Measurements from ENCODE around the gene UBE2M.

Gene UBE2M

GRCh38 chr19:58558623-58559274 is 338 bp upstream of the UBE2M start:
- no peak for TF ChIP-seq CTCF (IDR thresholded peaks at IDR 0.05; ENCODE audit: control insufficient read depth, insufficient read depth, low read depth, low read length, missing control alignments)
- DNase-seq (ENCODE audit: low read depth): peak; percentile 94

GRCh38 chr19:58557221-58558065 is 968 bp downstream of the UBE2M start:
- H3K4me3 ChIP-seq (ENCODE audit: control insufficient read depth, low read depth, low read length): peak overlapping the region; percentile 93
- TF ChIP-seq CTCF (IDR thresholded peaks at IDR 0.05; ENCODE audit: control insufficient read depth, insufficient read depth, low read depth, low read length, missing control alignments): no peak
- no peak for DNase-seq (ENCODE audit: low read depth)

More at GRCh38 chr19:58558623-58559274, 338 bp upstream of the UBE2M start:
- H3K4me3 ChIP-seq (ENCODE audit: control insufficient read depth, low read depth, low read length): peak overlapping the region; percentile 93

GRCh38 chr19:58556622-58557220 is 1.7 kb downstream of the UBE2M start:
- H3K4me3 ChIP-seq (ENCODE audit: control insufficient read depth, low read depth, low read length): peak overlapping the region; percentile 93
- no peak for DNase-seq (ENCODE audit: low read depth)
- no peak for TF ChIP-seq CTCF (IDR thresholded peaks at IDR 0.05; ENCODE audit: control insufficient read depth, insufficient read depth, low read depth, low read length, missing control alignments)

- TF ChIP-seq CTCF (IDR thresholded peaks at IDR 0.05; ENCODE audit: control insufficient read depth, insufficient read depth, low read depth, low read length, missing control alignments): no peak
- DNase-seq (ENCODE audit: low read depth): no peak
- no peak overlapping the region; the same call in 1 of the 2 replicates for H3K4me3 ChIP-seq (ENCODE audit: control insufficient read depth, low read depth, low read length)
Measured at GRCh38 chr19:58555920-58556621, 2.3 kb downstream of the UBE2M start.

- no peak for DNase-seq (ENCODE audit: low read depth)
- no peak for TF ChIP-seq CTCF (IDR thresholded peaks at IDR 0.05; ENCODE audit: control insufficient read depth, insufficient read depth, low read depth, low read length, missing control alignments)
- H3K4me3 ChIP-seq (ENCODE audit: control insufficient read depth, low read depth, low read length): peak overlapping the region; percentile 81
Measured at GRCh38 chr19:58555369-58555885, 3.0 kb downstream of the UBE2M start.

Measured in AG09309 (cell line).